22Rv1 (cell line): Measurements from ENCODE around the gene ABHD12.

Experiments
- CTCF ChIP-seq: fragments of 450-650 bp; IDR thresholded peaks from 2 replicates; pipeline ENCODE4 v1.5.1; 2017; ENCODE audit warnings: mild to moderate bottlenecking
- ZFX ChIP-seq: fragments of 450-650 bp; IDR thresholded peaks from 2 replicates; pipeline ENCODE4 v1.6.1; 2017; ENCODE audit warnings: antibody characterized with exemption, borderline replicate concordance

DNA sequence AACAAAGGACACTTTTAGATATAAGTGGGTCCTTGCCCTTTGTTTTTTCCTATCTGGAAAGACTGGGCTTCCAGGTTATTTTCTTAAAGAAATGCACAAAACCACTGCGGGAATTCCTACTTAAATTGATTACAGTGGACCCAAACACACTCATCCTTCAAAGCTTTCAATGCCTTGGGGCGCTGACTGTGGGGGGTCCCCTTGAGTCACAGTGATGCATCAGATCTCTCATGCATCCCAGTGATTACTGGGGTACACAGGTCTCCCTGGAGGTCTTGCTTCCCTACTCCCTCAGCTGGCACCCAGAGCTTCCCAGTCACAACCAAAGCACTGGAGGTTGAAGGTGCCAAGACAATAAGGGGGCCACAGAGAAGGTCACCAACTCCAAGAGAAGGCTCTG is 20.7 kb downstream of the ABHD12 start:
- TF ChIP-seq CTCF (no peak), ZFX (no peak)
